Progenitor cell of endocrine pancreas (in vitro differentiated cells): ENCODE results near the gene SLC4A2. TPM values are rescaled to one million over a fixed set of nuclear protein-coding genes. Genes with fewer than 3 reads are reported as not detected.

Experiments used
- DNase-seq: peaks from one replicate; pipeline ENCODE4 v3.0.0; 2021; ENCODE audit warnings: low spot score; ENCODE audit not compliant: unreplicated experiment
- H3K27ac Mint-ChIP-seq: 2 replicates; pipeline ENCODE4 v1.8.0; 2021; ENCODE audit warnings: mild to moderate bottlenecking, moderate library complexity, mixed read lengths
- H3K27me3 Mint-ChIP-seq: 2 replicates; pipeline ENCODE4 v1.8.0; 2021; ENCODE audit warnings: mixed read lengths
- H3K36me3 Mint-ChIP-seq: 2 replicates; pipeline ENCODE4 v1.8.0; 2022; ENCODE audit warnings: mixed read lengths; ENCODE audit not compliant: insufficient read depth
- H3K4me1 Mint-ChIP-seq: 2 replicates; pipeline ENCODE4 v1.8.0; 2021; ENCODE audit warnings: low read depth, mixed read lengths
- H3K4me3 Mint-ChIP-seq: 2 replicates; pipeline ENCODE4 v1.8.0; 2021; ENCODE audit warnings: low read depth, mild to moderate bottlenecking, moderate library complexity, mixed read lengths
- H3K9me3 Mint-ChIP-seq: 2 replicates; pipeline ENCODE4 v1.8.0; 2021; ENCODE audit warnings: low read depth, mixed read lengths
- CTCF ChIP-seq: fragments of 200-600 bp; sonication (generic); IDR thresholded peaks from one replicate; pipeline ENCODE4 v1.5.0; 2021; ENCODE audit warnings: antibody characterized with exemption, mild to moderate bottlenecking; ENCODE audit not compliant: unreplicated experiment
- total RNA-seq: library from RNA; stranded (reverse); gene quantifications from 2 replicates; pipeline ENCODE4 v1.2.1, GENCODE V29; 2021

Gene SLC4A2
- total RNA-seq, 1 donor from 2014 or later: 213 TPM

GRCh38 chr7:151074817-151075661 is 15.7 kb downstream of the SLC4A2 start:
- no peaks in the 10 kb centered on the region for H3K27me3 Mint-ChIP-seq
- H3K4me1 Mint-ChIP-seq: peaks cover 5% of the 10 kb centered on the region
- no peak overlapping the region for H3K27ac Mint-ChIP-seq
- no peak for TF ChIP-seq CTCF
- H3K9me3 Mint-ChIP-seq: no peaks in the 10 kb centered on the region
- H3K36me3 Mint-ChIP-seq: peaks cover 11% of the 10 kb centered on the region
- DNase-seq: no peak
- no peak overlapping the region for H3K4me3 Mint-ChIP-seq

- no peak overlapping the region for H3K27ac Mint-ChIP-seq
- H3K4me3 Mint-ChIP-seq: no peak overlapping the region
- H3K36me3 Mint-ChIP-seq: peaks cover 11% of the 10 kb centered on the region
- no peaks in the 10 kb centered on the region for H3K9me3 Mint-ChIP-seq
- no peak for DNase-seq
- no peaks in the 10 kb centered on the region for H3K27me3 Mint-ChIP-seq
- no peak for TF ChIP-seq CTCF
- peaks cover 5% of the 10 kb centered on the region for H3K4me1 Mint-ChIP-seq
These were observed 16.2 kb downstream of the SLC4A2 start for GRCh38 chr7:151075662-151075971.

- no peak for DNase-seq
- Mint-ChIP-seq H3K27me3 (no peaks in the 10 kb centered on the region), H3K27ac (no peak overlapping the region), H3K4me3 (no peak overlapping the region), H3K4me1 (peaks cover 5% of the 10 kb centered on the region), H3K9me3 (no peaks in the 10 kb centered on the region), H3K36me3 (peaks cover 11% of the 10 kb centered on the region)
- TF ChIP-seq CTCF: no peak
These were observed 16.6 kb downstream of the SLC4A2 start for GRCh38 chr7:151075978-151076426.

- H3K9me3 Mint-ChIP-seq: no peaks in the 10 kb centered on the region
- H3K27me3 Mint-ChIP-seq: no peaks in the 10 kb centered on the region
- peaks cover 9% of the 10 kb centered on the region for H3K36me3 Mint-ChIP-seq
- H3K27ac Mint-ChIP-seq: no peak overlapping the region
- DNase-seq: no peak
- no peak overlapping the region for H3K4me3 Mint-ChIP-seq
- TF ChIP-seq CTCF: peak; percentile 39
- peaks cover 7% of the 10 kb centered on the region for H3K4me1 Mint-ChIP-seq
These were observed 17.7 kb downstream of the SLC4A2 start for GRCh38 chr7:151076863-151077704.

- Mint-ChIP-seq H3K4me1 (peaks cover 10% of the 10 kb centered on the region), H3K27ac (no peak overlapping the region), H3K36me3 (peaks cover 8% of the 10 kb centered on the region), H3K27me3 (no peaks in the 10 kb centered on the region), H3K4me3 (peak overlapping the region; percentile 49), H3K9me3 (no peaks in the 10 kb centered on the region)
- no peak for DNase-seq
- no peak for TF ChIP-seq CTCF
These were observed 18.4 kb downstream of the SLC4A2 start for GRCh38 chr7:151077705-151078232.
